HG02678 (cell line): ENCODE results near the gene IGFL1.
"Not testable (repeated sequence)": the region's sequence is repeated elsewhere in the genome, so short reads cannot be mapped to it uniquely, and the experiment has no call there.

Experiments used
- ATAC-seq: cut with Tn5 transposase; IDR thresholded peaks from one replicate; pipeline ENCODE4 v1.9.1; 2021; ENCODE audit warnings: mild to moderate bottlenecking, moderate library complexity; ENCODE audit not compliant: unreplicated experiment

The IGFL1 gene

GRCh38 chr19:46264801-46265200, 35.3 kb downstream of the IGFL1 start:
- ATAC-seq, result not testable (repeated sequence)

DNA sequence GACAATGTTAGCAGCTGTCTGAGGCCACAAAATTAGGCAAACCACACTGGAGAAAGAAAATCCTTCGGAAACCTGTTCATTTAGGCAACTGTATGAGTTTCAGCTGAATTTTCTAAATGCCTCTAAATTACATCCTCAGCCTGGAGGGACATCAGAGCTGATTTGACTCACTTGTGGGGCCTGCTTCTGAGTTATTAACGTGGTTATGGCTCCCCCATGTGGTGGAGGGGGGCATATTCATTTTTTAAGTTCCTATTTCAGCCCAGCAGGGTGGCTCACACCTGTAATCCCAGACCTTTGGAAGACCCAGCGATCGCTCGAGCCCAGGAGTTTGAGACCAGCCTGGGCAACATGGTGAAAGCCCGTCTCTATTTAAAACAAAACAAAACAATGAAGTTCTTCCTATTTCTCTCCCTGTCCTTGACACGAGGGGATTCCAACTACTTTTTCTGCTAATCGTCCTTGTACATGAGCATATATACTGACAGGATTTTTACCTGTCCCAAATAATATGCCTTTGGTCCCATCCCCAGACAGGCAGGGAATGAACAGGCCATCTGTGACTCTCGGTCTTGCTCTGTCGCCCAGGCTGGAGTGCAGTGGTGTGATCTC, 35.8 kb downstream of the IGFL1 start:
- ATAC-seq, result no peak

GRCh38 chr19:46269101-46269500, 39.6 kb downstream of the IGFL1 start:
- ATAC-seq, result no peak

DNA sequence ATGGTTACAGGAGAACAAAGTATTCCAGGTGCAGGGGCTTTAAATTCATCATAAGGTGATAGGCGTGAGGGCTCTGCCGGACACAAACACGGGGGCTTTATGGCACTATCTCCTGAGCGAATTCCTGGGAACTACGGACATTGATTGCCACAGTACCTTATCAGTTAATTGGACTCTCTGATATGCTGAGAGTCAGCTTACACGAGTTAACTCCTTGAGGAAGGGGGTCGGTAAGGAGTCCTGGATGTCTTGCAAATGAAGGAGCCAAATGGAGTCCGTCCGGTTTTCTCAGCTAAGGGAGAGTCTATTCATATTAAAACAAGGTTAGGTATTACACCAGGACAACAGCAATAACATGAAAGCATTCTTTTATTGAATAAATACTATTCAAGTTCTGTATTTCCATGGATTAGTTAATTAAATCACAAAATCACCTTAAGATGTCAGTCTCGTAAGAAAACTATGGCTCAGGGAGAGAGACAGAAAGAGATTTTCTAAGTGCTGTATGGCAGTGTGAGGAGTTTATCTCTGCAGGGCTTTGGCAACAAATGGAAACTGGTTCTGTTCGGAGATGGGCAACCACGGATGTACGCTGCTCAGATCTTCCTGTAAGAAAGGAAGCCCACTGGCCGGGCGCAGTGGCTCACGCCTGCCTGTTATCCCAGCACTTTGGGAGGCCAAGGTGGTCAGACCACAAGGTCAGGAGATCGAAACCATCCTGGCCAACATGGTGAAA, 41.1 kb downstream of the IGFL1 start:
- ATAC-seq, result no peak

DNA sequence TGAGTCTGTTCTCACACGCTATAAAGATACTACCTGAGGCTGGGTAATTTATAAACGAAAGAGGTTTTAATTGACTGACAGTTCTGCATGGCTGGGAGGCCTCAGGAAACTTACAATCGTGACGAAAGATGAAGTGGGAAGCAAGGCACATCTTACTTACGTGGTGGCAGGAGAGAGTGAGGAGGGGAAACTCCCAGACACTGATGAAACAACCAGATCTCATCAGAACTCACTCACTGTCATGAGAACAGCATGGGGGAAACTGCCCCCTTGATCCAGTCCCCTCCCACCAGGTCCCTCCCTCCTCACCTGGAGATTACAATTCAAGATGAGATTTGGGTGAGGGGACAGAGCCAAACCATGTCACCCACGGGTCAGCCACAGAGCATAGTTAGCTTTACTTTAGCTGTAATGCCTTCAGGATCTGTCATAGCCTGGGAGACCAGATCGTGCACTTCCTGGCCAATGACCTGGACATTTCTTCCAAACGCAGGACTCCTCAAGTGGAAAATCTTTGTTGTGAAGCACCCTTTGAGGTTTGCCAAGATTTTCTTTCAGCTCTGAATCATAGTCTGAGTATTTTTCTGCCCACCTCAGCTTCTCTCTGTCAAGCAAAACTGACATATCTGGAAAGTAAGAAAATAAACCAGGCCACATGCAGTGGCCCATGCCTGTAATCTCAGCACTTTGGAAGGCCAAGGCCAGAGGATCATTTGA, 42.1 kb downstream of the IGFL1 start:
- no peak for ATAC-seq

GRCh38 chr19:46273931-46274330, 44.4 kb downstream of the IGFL1 start:
- not testable (repeated sequence) for ATAC-seq

- no peak for ATAC-seq
Observed at GRCh38 chr19:46279177-46279576, 49.6 kb downstream of the IGFL1 start.
